GM21390 (cell line): Measurements from ENCODE around the gene ZBTB48.
"Not testable (repeated sequence)": the region's sequence is repeated elsewhere in the genome, so short reads cannot be mapped to it uniquely, and the experiment has no call there.

Experiments
- ATAC-seq: cut with Tn5 transposase; IDR thresholded peaks from one replicate; pipeline ENCODE4 v1.9.1; 2021; ENCODE audit not compliant: unreplicated experiment

The ZBTB48 gene

GRCh38 chr1:6579374-6580118 lies at the start of gene ZBTB48:
Gene ZBTB48, plus strand, starts transcription at chr1:6579994. Its CDS starts 616 bp downstream, at chr1:6580610.
- ATAC-seq = peak; percentile 96

- ATAC-seq = no peak
These were observed 49.2 kb upstream of the ZBTB48 start for GRCh38 chr1:6530504-6531160.

- ATAC-seq = no peak
These were observed 47.8 kb upstream of the ZBTB48 start for GRCh38 chr1:6531996-6532395.

GRCh38 chr1:6534248-6534822 lies 45.5 kb upstream of the ZBTB48 start:
- no peak for ATAC-seq

- no peak for ATAC-seq
These were observed 44.6 kb upstream of the ZBTB48 start for GRCh38 chr1:6535214-6535613.

- ATAC-seq = no peak
These were observed 43.5 kb upstream of the ZBTB48 start for GRCh38 chr1:6536291-6536690.

- no peak for ATAC-seq
These were observed 40.8 kb upstream of the ZBTB48 start for GRCh38 chr1:6538956-6539355.

- ATAC-seq = no peak
These were observed 35.0 kb upstream of the ZBTB48 start for GRCh38 chr1:6544831-6545230.

- no peak for ATAC-seq
These were observed 34.3 kb upstream of the ZBTB48 start for GRCh38 chr1:6545276-6546112.

GRCh38 chr1:6546326-6546725 lies 33.5 kb upstream of the ZBTB48 start:
- ATAC-seq = no peak

GRCh38 chr1:6547301-6547700 lies 32.5 kb upstream of the ZBTB48 start:
- ATAC-seq = no peak

- ATAC-seq = peak; percentile 92
These were observed 25.5 kb upstream of the ZBTB48 start, which contains the start of gene NOL9 for GRCh38 chr1:6554031-6554906. Gene NOL9, minus strand, starts transcription at chr1:6554513. Its CDS starts 11 bp downstream, at chr1:6554502.

GRCh38 chr1:6554907-6555778 lies 24.7 kb upstream of the ZBTB48 start, which contains the start of gene TAS1R1:
Gene TAS1R1, plus strand, starts transcription at chr1:6555307. Its CDS starts 67 bp downstream, at chr1:6555374.
- no peak for ATAC-seq

GRCh38 chr1:6557597-6557996 lies 22.2 kb upstream of the ZBTB48 start:
- ATAC-seq = no peak

GRCh38 chr1:6559161-6559560 lies 20.6 kb upstream of the ZBTB48 start:
- not testable (repeated sequence) for ATAC-seq

GRCh38 chr1:6560267-6560666 lies 19.5 kb upstream of the ZBTB48 start:
- ATAC-seq = no peak

GRCh38 chr1:6569033-6569432 lies 10.8 kb upstream of the ZBTB48 start:
- no peak for ATAC-seq

GRCh38 chr1:6570100-6570499 lies 9.7 kb upstream of the ZBTB48 start:
- ATAC-seq = no peak

- ATAC-seq = no peak
These were observed 8.8 kb upstream of the ZBTB48 start for GRCh38 chr1:6570987-6571386.
